ENCODE measurements around the gene PARG. TPM values are rescaled to one million over a fixed set of nuclear protein-coding genes. Genes with fewer than 3 reads are reported as not detected.
A peak's percentile ranks its signal among the peaks of the same experiment; 100 is the strongest.
"Not testable (repeated sequence)": the region's sequence is repeated elsewhere in the genome, so short reads cannot be mapped to it uniquely, and the experiment has no call there.

The PARG gene
- total and polyA plus RNA-seq, 4 donors: 4.5 to 16.9 (median 9.0) TPM

- 82% methylated on average over 2 of the region's 2 CpGs for WGBS
- not testable (repeated sequence) for H3K4me1 ChIP-seq (ENCODE audit: control insufficient read depth in 4 of 4, insufficient read depth in 4 of 4, low read length in 3 of 4); H3K27me3 ChIP-seq (ENCODE audit: control insufficient read depth in 4 of 4, insufficient read depth in 4 of 4, low read length in 3 of 4); H3K36me3 ChIP-seq (ENCODE audit: control insufficient read depth in 4 of 4, insufficient read depth in 3 of 4, low read depth in 1 of 4, low read length in 3 of 4); DNase-seq (ENCODE audit: low spot score); H3K9me3 ChIP-seq (ENCODE audit: control insufficient read depth in 4 of 4, low read length in 3 of 4); H3K9ac ChIP-seq (ENCODE audit: low read depth in 1 of 2, low read length in 2 of 2); H3K4me3 ChIP-seq (ENCODE audit: low read depth in 1 of 3, low read length in 3 of 3); H3K27ac ChIP-seq (ENCODE audit: low read depth in 1 of 2, low read length in 2 of 2)
Measured at GRCh38 chr10:49971466-49971865, 29.6 kb upstream of the PARG start.

GRCh38 chr10:49970331-49970857 lies 28.6 kb upstream of the PARG start:
- H3K4me3 ChIP-seq (ENCODE audit: low read depth in 1 of 3, low read length in 3 of 3); H3K9ac ChIP-seq (ENCODE audit: low read depth in 1 of 2, low read length in 2 of 2); H3K9me3 ChIP-seq (ENCODE audit: control insufficient read depth in 4 of 4, low read length in 3 of 4); H3K36me3 ChIP-seq (ENCODE audit: control insufficient read depth in 4 of 4, insufficient read depth in 3 of 4, low read depth in 1 of 4, low read length in 3 of 4); H3K4me1 ChIP-seq (ENCODE audit: control insufficient read depth in 4 of 4, insufficient read depth in 4 of 4, low read length in 3 of 4); H3K27me3 ChIP-seq (ENCODE audit: control insufficient read depth in 4 of 4, insufficient read depth in 4 of 4, low read length in 3 of 4); DNase-seq (ENCODE audit: low spot score); H3K27ac ChIP-seq (ENCODE audit: low read depth in 1 of 2, low read length in 2 of 2): not testable (repeated sequence)
- 97% methylated on average over 37 of the region's 37 CpGs for WGBS

- not testable (repeated sequence) for H3K4me1 ChIP-seq (ENCODE audit: control insufficient read depth in 4 of 4, insufficient read depth in 4 of 4, low read length in 3 of 4); H3K9me3 ChIP-seq (ENCODE audit: control insufficient read depth in 4 of 4, low read length in 3 of 4); H3K4me3 ChIP-seq (ENCODE audit: low read depth in 1 of 3, low read length in 3 of 3); H3K9ac ChIP-seq (ENCODE audit: low read depth in 1 of 2, low read length in 2 of 2); DNase-seq (ENCODE audit: low spot score); H3K27me3 ChIP-seq (ENCODE audit: control insufficient read depth in 4 of 4, insufficient read depth in 4 of 4, low read length in 3 of 4); H3K27ac ChIP-seq (ENCODE audit: low read depth in 1 of 2, low read length in 2 of 2)
- H3K36me3 ChIP-seq (ENCODE audit: control insufficient read depth in 4 of 4, insufficient read depth in 3 of 4, low read depth in 1 of 4, low read length in 3 of 4): peaks cover 0 to 11% (median 4%) of the 10 kb centered on the region in 4 donors
- WGBS: 91% methylated on average over 3 of the region's 3 CpGs
- TF ChIP-seq RAD21 (IDR thresholded peaks at IDR 0.05): peak in 1 of 2 donors; percentile 15
Measured at GRCh38 chr10:49953122-49953521, 11.3 kb upstream of the PARG start.

- not testable (repeated sequence) for DNase-seq (ENCODE audit: low spot score); H3K9ac ChIP-seq (ENCODE audit: low read depth in 1 of 2, low read length in 2 of 2); H3K9me3 ChIP-seq (ENCODE audit: control insufficient read depth in 4 of 4, low read length in 3 of 4); H3K27ac ChIP-seq (ENCODE audit: low read depth in 1 of 2, low read length in 2 of 2); H3K27me3 ChIP-seq (ENCODE audit: control insufficient read depth in 4 of 4, insufficient read depth in 4 of 4, low read length in 3 of 4); H3K4me1 ChIP-seq (ENCODE audit: control insufficient read depth in 4 of 4, insufficient read depth in 4 of 4, low read length in 3 of 4); H3K4me3 ChIP-seq (ENCODE audit: low read depth in 1 of 3, low read length in 3 of 3)
- WGBS: 95% methylated on average over 3 of the region's 3 CpGs
- peaks cover 0 to 11% (median 1%) of the 10 kb centered on the region in 4 donors for H3K36me3 ChIP-seq (ENCODE audit: control insufficient read depth in 4 of 4, insufficient read depth in 3 of 4, low read depth in 1 of 4, low read length in 3 of 4)
Measured at GRCh38 chr10:49952006-49952405, 10.2 kb upstream of the PARG start.

GRCh38 chr10:49948737-49949136 lies 6.9 kb upstream of the PARG start:
- H3K9ac ChIP-seq (ENCODE audit: low read depth in 1 of 2, low read length in 2 of 2); H3K9me3 ChIP-seq (ENCODE audit: control insufficient read depth in 4 of 4, low read length in 3 of 4); H3K4me1 ChIP-seq (ENCODE audit: control insufficient read depth in 4 of 4, insufficient read depth in 4 of 4, low read length in 3 of 4); H3K27ac ChIP-seq (ENCODE audit: low read depth in 1 of 2, low read length in 2 of 2); H3K27me3 ChIP-seq (ENCODE audit: control insufficient read depth in 4 of 4, insufficient read depth in 4 of 4, low read length in 3 of 4); H3K36me3 ChIP-seq (ENCODE audit: control insufficient read depth in 4 of 4, insufficient read depth in 3 of 4, low read depth in 1 of 4, low read length in 3 of 4); H3K4me3 ChIP-seq (ENCODE audit: low read depth in 1 of 3, low read length in 3 of 3); DNase-seq (ENCODE audit: low spot score): not testable (repeated sequence)
- WGBS: 91% methylated on average over 2 of the region's 2 CpGs

- not testable (repeated sequence) for H3K27me3 ChIP-seq (ENCODE audit: control insufficient read depth in 4 of 4, insufficient read depth in 4 of 4, low read length in 3 of 4); H3K4me1 ChIP-seq (ENCODE audit: control insufficient read depth in 4 of 4, insufficient read depth in 4 of 4, low read length in 3 of 4); H3K9me3 ChIP-seq (ENCODE audit: control insufficient read depth in 4 of 4, low read length in 3 of 4); H3K27ac ChIP-seq (ENCODE audit: low read depth in 1 of 2, low read length in 2 of 2); DNase-seq (ENCODE audit: low spot score); H3K9ac ChIP-seq (ENCODE audit: low read depth in 1 of 2, low read length in 2 of 2); H3K36me3 ChIP-seq (ENCODE audit: control insufficient read depth in 4 of 4, insufficient read depth in 3 of 4, low read depth in 1 of 4, low read length in 3 of 4); H3K4me3 ChIP-seq (ENCODE audit: low read depth in 1 of 3, low read length in 3 of 3)
- WGBS: 83% methylated on average over 1 of the region's 2 CpGs
Measured at GRCh38 chr10:49948142-49948541, 6.3 kb upstream of the PARG start.

- WGBS: 82% methylated on average over 2 of the region's 2 CpGs
- not testable (repeated sequence) for H3K9ac ChIP-seq (ENCODE audit: low read depth in 1 of 2, low read length in 2 of 2); DNase-seq (ENCODE audit: low spot score); H3K27me3 ChIP-seq (ENCODE audit: control insufficient read depth in 4 of 4, insufficient read depth in 4 of 4, low read length in 3 of 4); H3K27ac ChIP-seq (ENCODE audit: low read depth in 1 of 2, low read length in 2 of 2); H3K4me3 ChIP-seq (ENCODE audit: low read depth in 1 of 3, low read length in 3 of 3); H3K9me3 ChIP-seq (ENCODE audit: control insufficient read depth in 4 of 4, low read length in 3 of 4); H3K36me3 ChIP-seq (ENCODE audit: control insufficient read depth in 4 of 4, insufficient read depth in 3 of 4, low read depth in 1 of 4, low read length in 3 of 4)
- H3K4me1 ChIP-seq (ENCODE audit: control insufficient read depth in 4 of 4, insufficient read depth in 4 of 4, low read length in 3 of 4): peaks cover 3 to 21% (median 12%) of the 10 kb centered on the region in 4 donors
Measured at GRCh38 chr10:49943607-49944006, 1.8 kb upstream of the PARG start.

GRCh38 chr10:49942339-49942705 lies 495 bp upstream of the PARG start:
- Histone ChIP-seq H3K9ac (ENCODE audit: low read depth in 1 of 2, low read length in 2 of 2) (peak overlapping the region; percentile 90 to 91), H3K4me1 (ENCODE audit: control insufficient read depth in 4 of 4, insufficient read depth in 4 of 4, low read length in 3 of 4) (peaks cover 3 to 21% (median 12%) of the 10 kb centered on the region in 4 donors), H3K4me3 (ENCODE audit: low read depth in 1 of 3, low read length in 3 of 3) (peak overlapping the region; percentile 79 to 97 (median 91)), H3K27ac (ENCODE audit: low read depth in 1 of 2, low read length in 2 of 2) (peak overlapping the region; percentile 63 to 73)
- not testable (repeated sequence) for H3K9me3 ChIP-seq (ENCODE audit: control insufficient read depth in 4 of 4, low read length in 3 of 4); H3K27me3 ChIP-seq (ENCODE audit: control insufficient read depth in 4 of 4, insufficient read depth in 4 of 4, low read length in 3 of 4); H3K36me3 ChIP-seq (ENCODE audit: control insufficient read depth in 4 of 4, insufficient read depth in 3 of 4, low read depth in 1 of 4, low read length in 3 of 4); DNase-seq (ENCODE audit: low spot score)
- WGBS: 1% methylated on average over 12 of the region's 12 CpGs
